Skeletal muscle cell (primary cell): ENCODE data around the gene KLK1.

Experiments used
- DNase-seq: peaks from one replicate; pipeline ENCODE4 v3.0.0-alpha.2; 2010; ENCODE audit warnings: low read depth
- H3K4me3 ChIP-seq: 2 replicates; pipeline ENCODE4 v1.5.1; 2011; ENCODE audit warnings: low read depth, mild to moderate bottlenecking, control low read depth, low read length, moderate library complexity

KLK1 gene

GRCh38 chr19:50837300-50837699 lies 13.7 kb upstream of the KLK1 start:
- no peak for DNase-seq
- H3K4me3 ChIP-seq, result no peak overlapping the region

GRCh38 chr19:50836543-50837195 lies 13.1 kb upstream of the KLK1 start:
- no peak overlapping the region for H3K4me3 ChIP-seq
- no peak for DNase-seq

DNA sequence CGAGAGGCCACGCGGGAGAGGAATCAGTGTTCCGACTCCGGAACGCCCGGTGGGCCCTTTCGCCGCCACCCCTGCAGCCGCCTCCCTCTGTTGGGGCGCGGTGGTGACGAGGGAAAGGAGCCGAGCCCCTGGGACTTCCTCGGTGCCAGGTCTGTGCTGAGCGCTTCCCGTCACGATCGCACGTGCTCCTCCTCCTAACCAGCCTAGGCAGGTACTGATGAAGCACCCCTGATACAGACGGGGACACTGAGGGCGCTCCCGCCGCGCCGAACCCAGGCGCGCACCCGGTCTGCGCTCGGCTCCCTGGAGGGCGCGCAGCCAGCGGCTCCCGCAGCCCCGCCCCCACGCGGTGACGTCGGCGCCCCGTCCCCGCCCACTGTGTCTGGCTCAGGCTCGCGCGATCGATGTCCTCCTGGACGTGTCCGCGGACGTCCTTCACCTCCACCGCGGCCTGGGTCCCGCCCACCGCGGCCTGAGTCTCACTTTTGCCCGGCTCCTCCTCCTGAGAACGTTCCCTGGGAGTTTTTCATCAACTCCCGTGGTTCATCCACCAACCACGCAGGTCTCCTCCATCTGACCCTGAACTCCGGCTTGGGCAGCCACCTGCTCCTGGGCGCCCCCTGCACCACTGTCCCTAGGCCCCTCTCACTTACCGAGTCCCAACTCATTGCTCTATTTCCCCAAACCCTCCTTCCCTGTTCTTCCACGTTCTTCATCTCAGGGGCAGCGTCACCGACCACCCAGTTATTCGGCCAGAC lies 12.4 kb upstream of the KLK1 start:
- DNase-seq, result peak; percentile 3
- H3K4me3 ChIP-seq, result peak overlapping the region; percentile 59

GRCh38 chr19:50835103-50835784 lies 11.7 kb upstream of the KLK1 start:
- no peak for DNase-seq

GRCh38 chr19:50833802-50834167 lies 10.2 kb upstream of the KLK1 start:
- DNase-seq, result no peak

More at GRCh38 chr19:50835103-50835784, 11.7 kb upstream of the KLK1 start:
- H3K4me3 ChIP-seq, result peak overlapping the region; percentile 59

DNA sequence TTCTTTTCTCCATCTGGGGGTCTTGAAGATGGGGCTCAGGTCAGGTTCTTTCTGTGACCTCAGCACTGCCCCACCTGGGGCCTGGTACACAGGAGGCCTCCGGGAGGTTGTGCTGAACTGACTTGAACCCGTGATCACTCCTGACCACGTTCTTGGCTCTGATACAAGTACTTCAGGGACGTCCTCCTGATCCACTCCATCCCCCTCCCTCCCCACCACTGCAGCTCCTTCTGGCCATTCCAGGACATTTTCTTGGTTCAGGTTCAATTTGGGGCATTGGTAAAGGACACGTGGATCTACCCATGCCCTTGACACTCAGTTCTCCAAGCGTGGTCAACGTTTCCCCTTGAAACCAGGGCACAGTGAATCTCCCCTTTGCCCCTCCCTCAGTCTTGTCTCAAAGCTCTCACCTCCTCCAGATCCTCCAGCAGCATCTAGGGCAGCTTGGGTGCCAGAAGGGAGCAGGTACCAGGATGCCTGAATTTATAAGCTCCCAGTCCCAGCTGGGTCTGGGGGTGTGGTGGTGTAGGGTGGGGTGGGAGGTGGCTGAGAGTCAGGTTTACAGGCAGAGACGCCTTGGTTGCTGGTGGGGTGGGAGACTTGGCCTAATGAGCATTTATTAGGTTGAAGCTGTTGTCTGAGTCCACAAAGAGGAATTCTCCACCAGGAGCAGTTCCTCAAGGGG lies 9.7 kb upstream of the KLK1 start, which contains the start of gene KLK15:
Gene KLK15, minus strand, starts transcription at position 458 of the 685 bp plus-strand sequence. CDS start 2,082 bp downstream, outside the sequence.
- H3K4me3 ChIP-seq, result no peak within 1 kb of the TSS
- no peak for DNase-seq

More at GRCh38 chr19:50833802-50834167, 10.2 kb upstream of the KLK1 start:
- H3K4me3 ChIP-seq, result no peak overlapping the region

- no peak for DNase-seq
- no peak overlapping the region for H3K4me3 ChIP-seq
Observed at GRCh38 chr19:50832666-50833065, 9.1 kb upstream of the KLK1 start.

- DNase-seq, result no peak
- no peak overlapping the region for H3K4me3 ChIP-seq
Observed at GRCh38 chr19:50831026-50831396, 7.4 kb upstream of the KLK1 start.

GRCh38 chr19:50830266-50831025 lies 6.9 kb upstream of the KLK1 start:
- no peak for DNase-seq
- no peak overlapping the region for H3K4me3 ChIP-seq

DNA sequence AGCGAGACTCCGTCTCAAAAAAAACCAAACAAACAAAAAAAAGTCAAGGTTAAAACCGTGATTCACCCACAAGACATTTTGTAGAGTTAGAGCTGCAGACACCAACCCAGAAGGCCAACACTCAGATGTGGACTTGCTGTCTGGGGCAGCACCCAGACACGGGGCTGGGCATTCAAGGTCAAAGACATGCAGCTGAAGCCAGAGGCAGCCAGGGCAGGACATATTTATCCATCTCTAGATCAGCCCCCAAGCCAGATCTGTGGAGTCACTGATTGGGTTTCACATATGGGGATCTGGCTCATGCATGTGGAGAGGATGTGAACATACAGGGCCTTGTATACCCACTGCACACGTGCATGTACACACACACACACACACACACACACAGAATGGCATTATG lies 6.2 kb upstream of the KLK1 start:
- DNase-seq, result no peak

DNA sequence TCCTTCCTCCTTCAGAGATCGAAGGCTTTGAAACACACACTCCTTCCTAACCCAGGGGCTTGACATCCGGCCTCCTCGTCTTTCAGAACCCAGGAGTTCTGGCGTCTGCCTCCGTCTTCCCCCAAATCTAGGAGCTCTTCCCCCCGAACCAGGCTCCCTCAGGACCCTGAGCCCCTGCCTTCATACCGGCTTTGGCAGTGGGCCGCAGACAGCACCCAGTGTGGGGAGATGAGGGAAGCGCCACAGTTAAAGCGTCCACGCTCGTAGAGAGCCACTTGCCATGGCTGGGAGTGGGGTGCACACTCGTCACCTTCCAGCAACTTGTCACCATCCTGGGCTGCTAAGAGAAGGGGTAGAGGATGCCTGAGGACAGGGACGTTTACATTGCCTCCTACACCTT lies 3.9 kb upstream of the KLK1 start:
- no peak for DNase-seq
- H3K4me3 ChIP-seq, result no peak overlapping the region

More for the DNA sequence above, 6.2 kb upstream of the KLK1 start:
- H3K4me3 ChIP-seq, result no peak overlapping the region

GRCh38 chr19:50826492-50827240 lies 3.1 kb upstream of the KLK1 start:
- H3K4me3 ChIP-seq, result no peak overlapping the region
- DNase-seq, result no peak

DNA sequence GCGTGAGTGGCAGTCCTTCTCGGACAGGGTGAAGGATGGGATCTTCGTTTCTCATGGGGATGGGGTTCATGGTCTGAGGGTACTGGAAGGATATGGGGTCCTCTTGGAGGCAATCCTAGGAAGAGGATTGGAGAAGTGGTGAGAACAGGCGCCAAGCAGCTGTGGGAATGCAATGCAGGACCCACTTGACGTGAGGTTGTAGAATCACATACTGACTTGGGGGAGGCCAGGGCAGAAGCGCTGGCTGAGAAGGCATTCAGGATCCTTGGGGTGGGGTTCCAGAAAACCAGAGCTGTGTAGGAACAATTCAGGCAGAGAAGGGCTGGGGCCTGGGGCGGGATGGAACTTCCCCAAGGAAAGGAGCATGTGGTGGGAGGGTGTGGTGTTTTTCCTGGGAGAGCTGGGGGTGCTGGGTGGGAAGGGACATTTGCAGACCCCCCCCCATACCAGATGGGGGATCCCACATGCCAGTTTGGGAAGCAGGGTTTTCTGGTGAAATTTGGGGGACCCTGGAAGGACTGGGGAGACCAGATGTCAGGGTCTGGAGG lies 852 bp downstream of the KLK1 start:
- no peak for DNase-seq
- no peak overlapping the region for H3K4me3 ChIP-seq

GRCh38 chr19:50821622-50822021 lies 2.0 kb downstream of the KLK1 start:
- DNase-seq, result no peak
- H3K4me3 ChIP-seq, result no peak overlapping the region

DNA sequence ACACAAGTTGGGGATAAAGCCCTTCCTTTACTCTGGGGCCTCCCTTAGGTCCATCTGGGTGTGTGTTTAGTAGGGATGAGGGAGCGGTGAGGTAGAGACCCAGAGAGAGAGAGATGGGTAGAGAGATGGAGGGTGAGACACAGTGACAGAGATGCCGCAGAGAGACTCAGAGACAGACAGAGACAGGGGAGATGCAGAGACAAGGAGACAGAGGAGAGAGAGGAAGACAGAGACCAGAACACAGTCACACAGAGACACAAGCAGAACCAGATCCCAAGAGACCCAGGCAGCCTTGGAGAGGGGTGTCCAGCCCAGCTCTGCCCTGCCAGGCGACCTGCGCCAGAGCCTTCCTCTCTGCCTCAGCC lies 2.4 kb downstream of the KLK1 start:
- H3K4me3 ChIP-seq, result no peak overlapping the region
- no peak for DNase-seq

GRCh38 chr19:50820549-50821247 lies 2.9 kb downstream of the KLK1 start:
- no peak for DNase-seq
- no peak overlapping the region for H3K4me3 ChIP-seq

GRCh38 chr19:50820086-50820485 lies 3.5 kb downstream of the KLK1 start:
- DNase-seq, result no peak
- H3K4me3 ChIP-seq, result no peak overlapping the region

DNA sequence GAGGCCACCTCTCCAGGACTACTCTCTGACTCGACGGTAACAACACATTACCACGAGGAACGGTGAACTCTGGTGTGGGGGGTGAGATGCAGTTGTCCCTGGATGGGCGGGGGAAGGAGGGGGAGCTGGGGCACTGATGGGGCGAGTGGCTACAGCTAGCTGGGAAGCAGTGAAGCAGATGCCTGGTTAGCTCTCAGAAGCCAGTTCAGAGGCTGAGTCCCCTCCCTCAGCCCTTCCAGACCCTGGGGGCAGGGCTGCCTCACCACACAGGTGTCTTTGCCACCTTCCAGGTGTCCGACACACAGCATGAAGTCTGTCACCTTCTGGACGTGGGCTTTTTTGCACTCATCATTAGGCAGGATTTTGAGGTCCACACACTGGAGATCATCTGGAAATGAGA lies 4.0 kb downstream of the KLK1 start:
- no peak overlapping the region for H3K4me3 ChIP-seq
- DNase-seq, result no peak
